Measurements from ENCODE around the gene XDH. TPM values are rescaled to one million over a fixed set of nuclear protein-coding genes. Genes with fewer than 3 reads are reported as not detected.

Gene XDH
- total and polyA plus RNA-seq, 9 of the 15 experiments (the other 6 are each of a cell fraction or from before 2014, with no cell fraction given), result 0.04 to 0.06 TPM; not detected in 7

GRCh38 chr2:31446848-31447247 lies 32.3 kb upstream of the XDH start:
- Histone ChIP-seq H3K9me3 (replicated peaks; ENCODE audit: control insufficient read depth, insufficient read depth, low read depth, low read length) (no peaks in the 10 kb centered on the region), H3K4me2 (ENCODE audit: insufficient read depth, low read length) (no peak overlapping the region), H3K27ac (ENCODE audit: extremely low read depth, low read depth, low read length) (no peak overlapping the region), H3K79me2 (ENCODE audit: control insufficient read depth, insufficient read depth, low read length) (no peaks in the 10 kb centered on the region), H3K4me3 (no peak overlapping the region), H4K20me1 (replicated peaks; ENCODE audit: control insufficient read depth, insufficient read depth, low read length) (no peaks in the 10 kb centered on the region), H3K27me3 (ENCODE audit: control insufficient read depth in 2 of 2, insufficient read depth in 2 of 2, low read length in 2 of 2) (no peaks in the 10 kb centered on the region), H3K4me1 (replicated peaks in 1 of 2; ENCODE audit: control insufficient read depth in 2 of 2, insufficient read depth in 2 of 2, low read length in 2 of 2) (no peaks in the 10 kb centered on the region), H3K9me1 (ENCODE audit: control insufficient read depth, insufficient read depth, low read length) (no peaks in the 10 kb centered on the region), H3K36me3 (ENCODE audit: control insufficient read depth, insufficient read depth, low read length) (no peaks in the 10 kb centered on the region), H3K9ac (ENCODE audit: insufficient read depth in 1 of 2, low read depth in 2 of 2, low read length in 2 of 2) (no peak overlapping the region), H2AFZ (ENCODE audit: low read depth, low read length) (no peak overlapping the region)
- no peak for ATAC-seq
- FAIRE-seq, result no peak
- BruUV-seq (replicated peaks), result no TSS peak
- ChIA-PET CTCF (ENCODE audit: low intra/inter-chr PET ratio) (no interaction called here), POLR2A (no interaction called here)
- TF ChIP-seq BCL6 (CRISPR knock-in tag; IDR thresholded peaks at IDR 0.05) (no peak), ILF3 (IDR thresholded peaks at IDR 0.05; ENCODE audit: borderline replicate concordance) (no peak)
- in situ Hi-C loops (cut with MboI) (no loop called here), intact Hi-C loops (cut with micrococcal nuclease) (no loop called here)
- WGBS (ENCODE audit: insufficient coverage, low coverage, missing lambda C conversion rate), result 0% methylated on average over 3 of the region's 3 CpGs
- DNase-seq (ENCODE audit: extremely low read depth in 1 of 4, low spot score in 3 of 4), result no peak

- H3K9me1 ChIP-seq (ENCODE audit: control insufficient read depth, insufficient read depth, low read length), result no peaks in the 10 kb centered on the region
- in situ Hi-C loops (cut with MboI), result no loop called here
- 0% methylated on average over 2 of the region's 2 CpGs for WGBS (ENCODE audit: insufficient coverage, low coverage, missing lambda C conversion rate)
- no peak for FAIRE-seq
- H3K36me3 ChIP-seq (ENCODE audit: control insufficient read depth, insufficient read depth, low read length), result no peaks in the 10 kb centered on the region
- no peak overlapping the region for H3K4me2 ChIP-seq (ENCODE audit: insufficient read depth, low read length)
- H3K79me2 ChIP-seq (ENCODE audit: control insufficient read depth, insufficient read depth, low read length), result no peaks in the 10 kb centered on the region
- H3K9ac ChIP-seq (ENCODE audit: insufficient read depth in 1 of 2, low read depth in 2 of 2, low read length in 2 of 2), result no peak overlapping the region
- BruUV-seq (replicated peaks), result no TSS peak
- H3K4me1 ChIP-seq (replicated peaks in 1 of 2; ENCODE audit: control insufficient read depth in 2 of 2, insufficient read depth in 2 of 2, low read length in 2 of 2), result no peaks in the 10 kb centered on the region
- no peak overlapping the region for H3K4me3 ChIP-seq
- no peaks in the 10 kb centered on the region for H4K20me1 ChIP-seq (replicated peaks; ENCODE audit: control insufficient read depth, insufficient read depth, low read length)
- DNase-seq (ENCODE audit: extremely low read depth in 1 of 4, low spot score in 3 of 4), result no peak
- intact Hi-C loops (cut with micrococcal nuclease), result no loop called here
- no peak overlapping the region for H3K27ac ChIP-seq (ENCODE audit: extremely low read depth, low read depth, low read length)
- no peak for ATAC-seq
- ChIA-PET CTCF (ENCODE audit: low intra/inter-chr PET ratio) (no interaction called here), POLR2A (no interaction called here)
- no peaks in the 10 kb centered on the region for H3K27me3 ChIP-seq (ENCODE audit: control insufficient read depth in 2 of 2, insufficient read depth in 2 of 2, low read length in 2 of 2)
- no peak for TF ChIP-seq CREBBP (IDR thresholded peaks at IDR 0.05; ENCODE audit: low read depth, low read length)
- no peak for TF ChIP-seq SIN3A (IDR thresholded peaks at IDR 0.05; ENCODE audit: borderline replicate concordance in 2 of 2, control insufficient read depth in 1 of 2, low read depth in 2 of 2, low read length in 2 of 2)
- no peak for TF ChIP-seq ZKSCAN3 (CRISPR knock-in tag; IDR thresholded peaks at IDR 0.05)
- TF ChIP-seq CBFA2T2 (conservative IDR thresholded peaks at IDR 0.05), result no peak
- TF ChIP-seq CCNT2 (IDR thresholded peaks at IDR 0.05; ENCODE audit: borderline replicate concordance, extremely low read depth, insufficient read length, low read depth, low read length), result no peak
- no peak for TF ChIP-seq PCBP2 (IDR thresholded peaks at IDR 0.05; ENCODE audit: low read depth, low read length, poor library complexity, severe bottlenecking)
- no peak overlapping the region for H2AFZ ChIP-seq (ENCODE audit: low read depth, low read length)
- no peaks in the 10 kb centered on the region for H3K9me3 ChIP-seq (replicated peaks; ENCODE audit: control insufficient read depth, insufficient read depth, low read depth, low read length)
Observed at GRCh38 chr2:31442376-31442775, 27.8 kb upstream of the XDH start.

Data from K562 (cell line).